ENCODE measurements around the gene SESN1.

The SESN1 gene

GRCh38 chr6:109059153-109059552 lies 35.5 kb downstream of the SESN1 start:
- no peak for DNase-seq

- DNase-seq = no peak
These were observed 36.0 kb downstream of the SESN1 start for GRCh38 chr6:109058620-109059019.

DNA sequence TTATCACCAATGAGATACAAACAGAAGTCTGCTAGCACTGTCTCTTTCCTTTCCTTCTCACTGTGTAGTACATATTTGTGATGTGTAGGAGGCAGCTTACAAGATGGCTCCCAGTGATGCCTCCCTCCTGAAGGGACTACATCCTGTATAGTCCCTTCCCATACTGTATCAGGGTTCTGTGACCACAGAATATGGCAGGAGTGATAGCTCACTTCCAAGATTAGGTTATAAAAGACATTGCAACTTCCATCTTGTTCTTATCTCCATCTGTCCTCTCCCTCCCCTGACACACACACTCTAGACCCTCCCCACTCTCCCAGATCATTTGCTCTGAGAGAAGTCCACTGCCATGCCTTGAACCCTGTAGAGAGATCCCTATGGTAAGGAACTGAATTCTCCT lies 38.0 kb downstream of the SESN1 start:
- no peak for DNase-seq

DNA sequence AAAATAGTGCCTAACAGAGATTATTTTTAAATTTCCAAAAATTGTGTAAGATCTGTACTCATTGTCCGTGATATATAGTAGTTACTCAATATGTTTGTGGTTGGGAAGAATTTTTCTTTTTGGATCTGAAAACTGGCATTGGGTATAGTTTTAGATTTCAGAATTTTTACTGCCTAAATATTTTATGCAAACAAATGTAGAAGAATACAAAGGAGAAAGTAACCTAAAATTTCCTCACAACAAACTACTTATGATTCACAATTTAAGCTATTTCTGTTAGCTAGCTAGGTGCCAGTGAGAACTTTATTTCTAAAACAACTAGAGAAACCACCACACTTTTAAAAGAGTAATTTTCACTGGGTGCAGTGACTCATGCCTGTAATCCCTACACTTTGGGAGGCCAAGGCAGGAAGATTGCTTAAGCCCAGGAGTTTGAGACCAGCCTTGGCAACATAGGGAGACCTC lies 38.8 kb downstream of the SESN1 start:
- DNase-seq = no peak

DNA sequence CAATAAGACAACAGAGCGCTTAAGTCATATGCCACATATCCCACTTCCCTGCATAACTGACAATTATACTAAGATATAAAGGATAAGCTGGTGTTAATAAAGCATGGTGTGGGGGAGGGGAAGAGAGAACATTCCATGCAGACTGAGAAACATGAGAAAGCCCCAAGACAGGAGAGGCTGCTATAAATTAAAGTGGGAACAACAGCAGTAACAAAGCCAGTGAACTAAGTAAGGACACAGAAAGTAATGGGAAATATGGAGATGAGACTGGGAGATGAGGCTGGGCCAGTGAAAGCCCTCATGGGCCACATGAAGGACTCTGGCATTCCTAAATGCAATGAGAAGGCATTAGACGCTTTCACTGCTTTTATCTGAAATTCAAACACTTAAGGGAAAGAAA lies 41.3 kb downstream of the SESN1 start:
- no peak for DNase-seq

DNA sequence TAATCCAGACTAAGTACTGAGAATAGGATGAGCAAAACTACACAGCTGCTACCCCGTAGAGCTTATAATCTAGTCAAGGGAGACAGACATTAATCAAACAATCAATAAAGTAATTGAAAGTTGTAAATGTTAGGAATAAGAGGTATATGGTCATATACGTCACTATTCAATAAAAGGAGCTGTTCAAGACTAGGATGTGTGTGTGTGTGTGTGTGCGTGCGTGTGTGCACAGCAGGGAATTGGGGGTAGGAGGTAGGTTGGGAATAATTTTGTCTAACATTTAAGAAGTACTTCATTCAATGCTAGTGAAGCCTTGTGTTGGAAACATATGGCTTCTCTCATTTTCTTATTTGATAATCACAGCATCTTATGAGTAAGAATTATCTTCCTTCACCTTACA lies 41.8 kb downstream of the SESN1 start:
- DNase-seq = no peak

GRCh38 chr6:109052018-109052651 lies 42.5 kb downstream of the SESN1 start:
- DNase-seq = no peak

DNA sequence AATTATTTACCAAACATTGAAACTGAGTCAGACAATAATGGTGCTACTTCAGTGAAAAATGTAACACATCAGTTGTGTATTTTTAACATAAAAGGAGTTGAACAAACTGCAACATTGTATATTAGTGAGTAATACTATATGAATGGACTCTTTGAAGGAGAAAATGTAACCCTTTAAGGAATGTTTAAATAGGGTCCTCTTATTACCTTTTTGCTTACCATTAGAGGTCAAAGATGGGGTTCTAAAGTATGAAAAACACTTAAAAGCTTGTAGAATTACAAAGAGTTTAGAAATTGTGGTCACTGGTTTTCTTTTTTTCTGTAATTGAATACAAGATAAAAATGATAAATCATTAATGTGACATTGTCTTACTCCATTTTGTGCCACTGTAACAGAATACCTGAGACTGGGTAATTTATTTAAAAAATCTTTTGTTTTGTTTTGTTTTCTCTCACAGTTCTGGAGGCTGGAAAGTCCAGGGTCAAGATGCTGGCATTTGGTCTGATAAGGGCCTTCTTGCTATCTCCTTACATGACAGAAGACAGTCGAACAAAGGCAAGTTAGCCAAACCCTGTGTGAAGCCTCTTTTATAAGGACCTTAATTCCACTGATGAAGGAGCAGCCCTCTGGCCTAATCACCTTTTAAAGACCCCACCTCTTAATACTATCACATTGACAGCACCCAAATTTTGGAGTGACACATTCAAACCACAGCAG lies 43.2 kb downstream of the SESN1 start:
- no peak for DNase-seq

GRCh38 chr6:109050447-109051102 lies 44.1 kb downstream of the SESN1 start:
- peak in 1 of 14 donors; percentile 11 for DNase-seq

GRCh38 chr6:109050012-109050411 lies 44.6 kb downstream of the SESN1 start:
- peak in 4 of 14 donors; percentile 3 to 22 (median 6) for DNase-seq

GRCh38 chr6:109048670-109049415 lies 45.8 kb downstream of the SESN1 start:
- no peak for DNase-seq

- DNase-seq = no peak
These were observed 46.5 kb downstream of the SESN1 start for GRCh38 chr6:109048176-109048575.

- DNase-seq = no peak
These were observed 49.2 kb downstream of the SESN1 start for GRCh38 chr6:109045493-109045892.

GRCh38 chr6:109039795-109040194 lies 54.9 kb downstream of the SESN1 start:
- DNase-seq = no peak

DNA sequence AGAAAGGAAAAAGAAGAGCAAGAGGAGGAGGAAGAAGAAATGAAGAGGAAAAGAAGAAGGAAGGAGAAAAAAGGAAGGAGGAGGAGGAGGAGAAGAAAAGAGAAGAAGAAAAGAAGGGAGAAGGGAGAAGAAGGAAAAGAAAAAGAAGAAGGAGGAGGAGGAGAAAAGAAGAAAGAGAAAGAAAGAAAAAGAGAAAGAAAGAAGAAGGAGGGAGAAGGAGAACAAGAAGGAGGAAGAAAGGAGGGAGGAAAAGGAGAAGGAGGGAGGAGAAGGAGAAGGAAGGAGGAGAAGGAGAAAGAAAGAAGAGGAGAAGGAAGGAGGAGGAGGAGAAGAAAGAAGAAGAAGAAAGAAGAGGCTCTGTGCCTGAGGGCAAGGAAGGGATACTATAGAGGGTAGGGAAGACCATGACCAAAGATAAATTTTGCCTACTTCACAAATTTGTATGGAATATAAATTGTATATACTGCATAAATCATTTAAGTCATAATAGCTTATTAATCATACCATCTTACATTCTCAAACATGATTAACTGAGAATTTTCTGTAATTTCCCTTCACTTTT lies 55.7 kb downstream of the SESN1 start:
- no peak for DNase-seq

- DNase-seq = no peak
These were observed 57.9 kb downstream of the SESN1 start for GRCh38 chr6:109036574-109037294.

DNA sequence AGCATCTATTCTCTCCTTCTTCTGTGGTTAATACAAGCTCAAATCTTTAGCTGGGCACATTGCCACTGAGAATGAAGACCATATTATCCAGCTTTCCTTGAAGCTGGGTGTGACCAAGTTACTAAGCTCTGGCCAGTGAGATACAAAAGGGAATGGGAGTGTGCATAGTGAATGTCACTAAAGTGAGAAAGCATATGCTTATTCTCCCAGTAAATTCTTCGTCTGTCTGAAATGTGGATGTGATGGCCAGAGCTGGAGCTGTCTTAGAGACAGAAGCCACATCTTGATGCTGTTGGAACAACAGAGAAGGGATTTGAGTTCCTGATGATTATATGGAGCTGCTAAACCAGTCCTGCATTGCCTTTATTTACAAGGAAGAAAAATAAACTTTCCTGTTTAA lies 60.1 kb downstream of the SESN1 start:
- DNase-seq = peak in 1 of 14 donors; percentile 3

DNA sequence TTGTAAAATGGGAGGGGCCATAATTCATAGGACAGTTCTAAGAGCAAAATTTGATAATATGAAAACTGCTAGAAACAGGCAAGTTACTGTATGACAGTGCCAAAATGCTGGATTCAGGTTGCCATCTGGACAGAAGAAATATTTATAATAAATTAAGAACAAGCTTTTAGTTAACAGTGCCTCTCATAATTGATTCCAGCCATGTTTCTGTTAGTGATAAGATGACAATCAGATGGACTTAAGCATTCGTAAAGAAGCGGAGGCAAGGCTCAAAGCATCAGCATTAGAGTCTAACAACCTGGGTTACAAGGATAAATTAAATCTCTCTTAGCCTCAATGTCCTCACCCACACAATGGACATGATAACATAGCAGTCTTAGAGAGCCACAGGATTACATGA lies 61.0 kb downstream of the SESN1 start:
- no peak for DNase-seq

DNA sequence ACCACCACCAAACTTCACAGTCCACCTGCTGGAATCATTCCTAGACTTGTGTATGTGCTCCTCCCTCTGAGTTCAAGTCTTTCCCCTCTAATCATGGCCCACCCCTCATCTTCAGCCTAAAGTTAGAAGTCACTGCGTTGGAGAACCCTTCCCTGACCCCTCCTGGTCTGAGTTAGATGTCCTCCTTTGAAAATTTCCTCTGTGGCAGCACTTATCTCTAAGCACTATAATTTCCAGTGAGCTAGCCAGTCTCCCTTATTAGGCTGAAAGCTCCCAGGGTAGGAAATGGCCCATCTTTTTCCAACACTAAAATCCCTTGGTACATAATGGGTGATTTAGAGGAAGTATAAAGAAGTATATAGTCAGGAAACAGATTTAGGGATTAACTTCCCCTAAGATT lies 63.2 kb downstream of the SESN1 start:
- DNase-seq = no peak

DNA sequence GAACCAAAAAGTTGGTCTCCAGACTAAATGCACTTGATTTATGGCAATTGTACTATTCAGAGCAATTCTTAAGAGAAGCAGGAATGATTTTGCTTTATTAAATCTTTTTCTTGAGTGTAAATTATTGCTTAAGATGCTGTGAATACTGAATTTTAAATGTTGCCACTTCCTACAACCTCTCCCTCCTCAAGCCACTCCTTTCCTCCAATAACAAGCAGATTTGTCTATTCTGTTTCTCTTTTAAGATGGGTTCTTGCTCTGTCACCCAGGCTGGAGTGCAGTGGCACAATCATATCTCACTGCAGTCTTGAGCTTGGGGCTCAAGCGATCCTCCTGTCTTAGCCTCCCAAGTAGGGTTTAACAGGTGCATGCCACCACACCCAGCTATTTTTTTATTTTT lies 65.3 kb downstream of the SESN1 start:
- DNase-seq = no peak

- no peak for DNase-seq
These were observed 66.2 kb downstream of the SESN1 start for GRCh38 chr6:109028439-109028838.

DNA sequence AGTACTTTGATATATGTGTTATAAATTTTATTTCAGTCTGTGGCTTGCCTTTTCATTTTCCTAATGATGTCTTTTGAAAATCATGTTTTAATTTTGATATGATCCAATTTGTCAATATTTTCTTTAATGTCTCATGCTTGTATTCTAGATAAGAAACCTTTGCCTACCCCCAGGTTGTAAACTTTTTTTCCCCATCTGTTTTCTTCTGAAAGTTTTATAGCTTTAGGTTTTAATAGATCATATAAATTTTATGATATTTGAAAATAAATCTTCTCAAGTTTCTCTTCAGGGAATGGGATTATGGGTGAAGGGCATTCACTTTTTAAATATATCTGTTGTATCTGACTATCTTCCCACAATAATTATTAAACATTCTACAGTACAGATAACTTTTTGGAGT lies 66.7 kb downstream of the SESN1 start:
- DNase-seq = no peak

Data from C1 segment of cervical spinal cord (tissue), 14 donors.